Gastrocnemius medialis (tissue), 4 donors: ENCODE measurements around the gene SYT17. TPM values are rescaled to one million over a fixed set of nuclear protein-coding genes. Genes with fewer than 3 reads are reported as not detected.

Experiments
- ATAC-seq, 2 donors: fragments of 150-250 bp; one replicate each; pipeline ENCODE4 v1.9.1; 2016
- DNase-seq, 2 donors: peaks; one replicate each; pipeline ENCODE4 v3.0.0-alpha.2; 2019
- H3K27ac ChIP-seq, 4 donors: fragments of 200-600 bp; sonication (generic); 1 replicate in 1 of 4; 2 replicates in 3 of 4; pipeline ENCODE4 v1.5.1; 2016 to 2018; ENCODE audit warnings: mild to moderate bottlenecking in 2 of 4, moderate library complexity in 1 of 4
- H3K27me3 ChIP-seq, 3 donors: fragments of 200-600 bp; sonication (generic) in 2 of 3; 1 replicate in 1 of 3; 2 replicates in 2 of 3; pipeline versions ENCODE4 v1.5.1 to v1.6.0; 2016 to 2019; ENCODE audit warnings: mild to moderate bottlenecking in 1 of 3, moderate library complexity in 1 of 3
- H3K36me3 ChIP-seq, 2 donors: fragments of 200-600 bp; sonication (generic) in 1 of 2; one replicate each; pipeline ENCODE4 v1.5.1; 2017 to 2018
- H3K4me1 ChIP-seq, 2 donors: fragments of 200-600 bp; sonication (generic) in 1 of 2; one replicate each; pipeline ENCODE4 v1.5.1; 2016 to 2017; ENCODE audit warnings: mild to moderate bottlenecking in 2 of 2
- H3K4me3 ChIP-seq, 4 donors: fragments of 200-600 bp; sonication (generic) in 3 of 4; 1 replicate in 1 of 4; 2 replicates in 3 of 4; pipeline ENCODE4 v1.5.1; 2016 to 2019; ENCODE audit warnings: mild to moderate bottlenecking in 2 of 4
- H3K9me3 ChIP-seq, 3 donors: fragments of 200-600 bp; sonication (generic) in 2 of 3; 1 replicate in 1 of 3; 2 replicates in 2 of 3; pipeline ENCODE4 v1.5.1; 2016 to 2019
- POLR2A ChIP-seq, 2 donors: fragments of 450-650 bp; IDR thresholded peaks; one replicate each; pipeline ENCODE4 v1.6.1; 2017; ENCODE audit warnings: antibody characterized with exemption in 2 of 2, mild to moderate bottlenecking in 2 of 2, moderate library complexity in 2 of 2
- in situ Hi-C, 4 donors: fragments of 200-750 bp; cut with MboI; loops; one replicate each; pipeline versions ENCODE4 v1.15.0 to v1.8.0; 2017; ENCODE audit warnings: low sequenced_read_pairs in 4 of 4
- intact Hi-C: fragments of 100-400 bp; cut with DNase I; formaldehyde crosslinking; loops from one replicate; pipeline ENCODE4 v1.15.1; 2023; ENCODE audit warnings: low total_unique reads
- total RNA-seq, 4 donors: library from RNA; depleted of rRNA; stranded (reverse); fragments of >200 nt; gene quantifications; one replicate each; pipeline versions ENCODE4 v1.1.0 to v1.2.3, GENCODE V29; 2016
- TF ChIP-seq, protein P1 (sequence below), 5 experiments: fragments of 450-650 bp in 3 of 5; fragments of 200-600 bp in 2 of 5; sonication (generic) in 2 of 5; IDR thresholded peaks in 4 of 5; conservative IDR thresholded peaks in 1 of 5; 1 replicate in 4 of 5; 2 replicates in 1 of 5; pipeline ENCODE4 v1.5.1; 2016 to 2019; ENCODE audit warnings: antibody characterized with exemption in 5 of 5, mild to moderate bottlenecking in 3 of 5, moderate library complexity in 3 of 5

Gene SYT17
- total RNA-seq, 4 donors from 2014 or later: 0.10 to 0.87 (median 0.18) TPM

DNA sequence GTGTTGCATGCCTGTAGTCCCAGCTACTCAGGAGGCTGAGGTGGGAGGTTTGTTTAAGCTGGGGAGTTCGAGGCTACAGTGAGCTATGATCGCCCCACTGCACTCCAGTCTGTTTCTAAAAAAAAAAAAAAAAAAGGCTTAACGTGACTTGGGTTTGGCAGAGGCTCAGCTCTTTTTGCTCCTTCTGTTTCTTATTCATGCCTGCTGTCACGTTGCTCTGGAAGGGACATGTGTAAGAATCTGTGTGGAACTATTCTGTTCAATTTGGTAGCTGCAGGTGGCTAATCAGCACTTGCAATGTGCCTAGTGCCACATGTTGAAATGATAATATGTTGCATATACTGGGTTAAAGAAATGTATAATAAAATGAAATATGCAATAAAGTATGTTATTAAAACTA lies 20.9 kb upstream of the SYT17 start:
- DNase-seq: no peak
- intact Hi-C loops (no loop called here), in situ Hi-C loops (no loop called here)
- TF ChIP-seq, protein P1, sequence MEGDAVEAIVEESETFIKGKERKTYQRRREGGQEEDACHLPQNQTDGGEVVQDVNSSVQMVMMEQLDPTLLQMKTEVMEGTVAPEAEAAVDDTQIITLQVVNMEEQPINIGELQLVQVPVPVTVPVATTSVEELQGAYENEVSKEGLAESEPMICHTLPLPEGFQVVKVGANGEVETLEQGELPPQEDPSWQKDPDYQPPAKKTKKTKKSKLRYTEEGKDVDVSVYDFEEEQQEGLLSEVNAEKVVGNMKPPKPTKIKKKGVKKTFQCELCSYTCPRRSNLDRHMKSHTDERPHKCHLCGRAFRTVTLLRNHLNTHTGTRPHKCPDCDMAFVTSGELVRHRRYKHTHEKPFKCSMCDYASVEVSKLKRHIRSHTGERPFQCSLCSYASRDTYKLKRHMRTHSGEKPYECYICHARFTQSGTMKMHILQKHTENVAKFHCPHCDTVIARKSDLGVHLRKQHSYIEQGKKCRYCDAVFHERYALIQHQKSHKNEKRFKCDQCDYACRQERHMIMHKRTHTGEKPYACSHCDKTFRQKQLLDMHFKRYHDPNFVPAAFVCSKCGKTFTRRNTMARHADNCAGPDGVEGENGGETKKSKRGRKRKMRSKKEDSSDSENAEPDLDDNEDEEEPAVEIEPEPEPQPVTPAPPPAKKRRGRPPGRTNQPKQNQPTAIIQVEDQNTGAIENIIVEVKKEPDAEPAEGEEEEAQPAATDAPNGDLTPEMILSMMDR (IDR thresholded peaks at IDR 0.05 in 4 of 5, conservative IDR thresholded peaks at IDR 0.05 in 1 of 5): no peak
- TF ChIP-seq POLR2A (IDR thresholded peaks at IDR 0.05): no peak
- Histone ChIP-seq H3K4me3 (no peak overlapping the region), H3K9me3 (no peaks in the 10 kb centered on the region), H3K27ac (no peak overlapping the region), H3K27me3 (peaks cover 0 to 3% (median 0%) of the 10 kb centered on the region in 3 donors), H3K4me1 (no peaks in the 10 kb centered on the region), H3K36me3 (no peaks in the 10 kb centered on the region)
- ATAC-seq: no peak

DNA sequence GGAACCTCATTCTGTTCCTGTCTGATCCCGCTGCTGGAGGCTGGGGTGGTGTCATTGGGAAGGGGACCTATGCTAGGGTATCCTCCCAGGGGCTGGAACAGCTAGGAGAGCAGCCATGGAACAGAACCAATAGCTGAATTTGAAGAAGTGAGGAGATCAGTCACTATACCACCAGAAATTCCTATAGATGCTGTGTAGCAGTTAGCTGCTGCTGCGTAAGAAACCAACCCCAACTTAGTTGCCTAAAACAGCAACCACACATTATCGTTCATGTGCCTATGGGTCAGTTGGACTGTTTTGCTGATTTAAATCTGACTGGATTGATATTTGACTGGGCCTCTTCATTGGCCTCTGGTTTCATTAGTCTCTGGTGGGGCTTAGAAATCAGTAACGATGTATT lies 20.4 kb upstream of the SYT17 start:
- H3K36me3 ChIP-seq: no peaks in the 10 kb centered on the region
- DNase-seq: no peak
- no peak overlapping the region for H3K27ac ChIP-seq
- H3K27me3 ChIP-seq: peaks cover 0 to 3% (median 0%) of the 10 kb centered on the region in 3 donors
- H3K9me3 ChIP-seq: no peaks in the 10 kb centered on the region
- TF ChIP-seq, protein P1 (IDR thresholded peaks at IDR 0.05 in 4 of 5, conservative IDR thresholded peaks at IDR 0.05 in 1 of 5): no peak
- no peak for TF ChIP-seq POLR2A (IDR thresholded peaks at IDR 0.05)
- no peak for ATAC-seq
- in situ Hi-C loops: no loop called here
- H3K4me3 ChIP-seq: no peak overlapping the region
- intact Hi-C loops: no loop called here
- no peaks in the 10 kb centered on the region for H3K4me1 ChIP-seq

DNA sequence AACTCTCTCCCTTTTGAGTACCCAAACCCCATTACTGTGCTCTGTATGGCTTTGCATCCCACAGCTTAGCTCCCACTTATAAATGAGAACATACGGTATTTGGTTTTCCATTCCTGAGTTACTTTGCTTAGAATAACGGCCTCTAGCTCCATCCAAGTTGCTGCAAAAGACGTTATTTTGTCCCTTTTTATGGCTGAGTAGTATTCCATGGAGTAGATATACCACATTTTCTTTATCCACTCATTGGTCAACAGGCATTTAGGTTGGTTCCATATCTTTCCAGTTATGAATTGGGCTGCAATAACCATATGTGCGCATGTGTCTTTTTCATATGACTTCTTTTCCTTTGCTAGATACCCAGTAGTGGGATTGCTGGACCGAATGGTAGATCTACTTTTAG lies 19.9 kb upstream of the SYT17 start:
- no peak for DNase-seq
- Histone ChIP-seq H3K27ac (no peak overlapping the region), H3K36me3 (no peaks in the 10 kb centered on the region), H3K27me3 (peaks cover 0 to 3% (median 0%) of the 10 kb centered on the region in 3 donors), H3K4me1 (no peaks in the 10 kb centered on the region), H3K4me3 (no peak overlapping the region), H3K9me3 (no peaks in the 10 kb centered on the region)
- in situ Hi-C loops (no loop called here), intact Hi-C loops (no loop called here)
- TF ChIP-seq, protein P1 (IDR thresholded peaks at IDR 0.05 in 4 of 5, conservative IDR thresholded peaks at IDR 0.05 in 1 of 5): no peak
- no peak for TF ChIP-seq POLR2A (IDR thresholded peaks at IDR 0.05)
- ATAC-seq: no peak

DNA sequence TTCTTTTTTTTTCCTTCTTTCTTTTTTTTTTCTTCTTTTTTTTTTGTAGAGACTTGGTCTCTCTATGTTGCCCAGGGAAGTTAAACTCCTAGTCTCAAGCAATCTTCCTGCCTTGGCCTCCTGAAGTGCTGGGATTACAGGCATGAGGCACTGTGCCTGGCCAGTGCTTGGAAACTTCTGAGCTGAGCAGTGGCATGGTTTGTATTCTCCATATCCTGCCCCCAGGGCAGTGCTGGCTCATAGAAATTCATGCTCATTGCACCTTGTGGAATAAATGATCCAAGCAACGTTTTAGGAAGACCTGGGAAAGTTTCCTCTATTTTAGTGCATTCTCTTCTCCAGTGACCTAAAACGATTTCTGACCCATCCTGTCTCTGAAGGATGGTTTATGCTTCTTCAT lies 16.7 kb upstream of the SYT17 start:
- TF ChIP-seq, protein P1 (IDR thresholded peaks at IDR 0.05 in 4 of 5, conservative IDR thresholded peaks at IDR 0.05 in 1 of 5): no peak
- TF ChIP-seq POLR2A (IDR thresholded peaks at IDR 0.05): no peak

DNA sequence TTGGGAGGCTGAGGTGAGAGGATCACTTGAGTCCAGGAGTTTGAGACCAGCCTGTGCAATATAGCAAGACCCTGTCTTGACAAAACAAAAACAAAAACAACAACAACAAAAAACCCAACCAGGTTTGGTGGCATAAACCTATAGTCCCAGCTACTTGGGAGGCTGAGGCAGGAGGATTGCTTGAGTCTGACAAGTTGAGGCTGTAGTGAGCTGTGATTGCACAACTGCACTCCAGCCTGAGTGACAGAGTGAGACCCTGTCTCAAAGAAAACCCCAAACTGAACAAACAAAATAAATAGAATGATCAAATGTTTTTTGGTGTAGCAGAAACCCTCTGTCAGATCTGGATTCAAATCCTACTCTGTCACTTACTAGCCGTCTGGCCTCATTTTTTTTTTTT lies 16.0 kb upstream of the SYT17 start:
- TF ChIP-seq, protein P1 (IDR thresholded peaks at IDR 0.05 in 4 of 5, conservative IDR thresholded peaks at IDR 0.05 in 1 of 5): no peak
- TF ChIP-seq POLR2A (IDR thresholded peaks at IDR 0.05): no peak
- Histone ChIP-seq H3K27ac (no peak overlapping the region), H3K27me3 (no peaks in the 10 kb centered on the region), H3K4me1 (no peaks in the 10 kb centered on the region), H3K4me3 (no peak overlapping the region), H3K36me3 (no peaks in the 10 kb centered on the region), H3K9me3 (no peaks in the 10 kb centered on the region)
- in situ Hi-C loops (no loop called here), intact Hi-C loops (no loop called here)
- DNase-seq (no peak), ATAC-seq (no peak)

More for the DNA sequence above, 16.7 kb upstream of the SYT17 start:
- in situ Hi-C loops (no loop called here), intact Hi-C loops (no loop called here)
- Histone ChIP-seq H3K27ac (no peak overlapping the region), H3K4me1 (no peaks in the 10 kb centered on the region), H3K4me3 (no peak overlapping the region), H3K27me3 (no peaks in the 10 kb centered on the region), H3K9me3 (no peaks in the 10 kb centered on the region), H3K36me3 (no peaks in the 10 kb centered on the region)
- DNase-seq (no peak), ATAC-seq (no peak)
